HG02610 (cell line): ENCODE results near the gene CYB5RL.
"Not testable (repeated sequence)": the region's sequence is repeated elsewhere in the genome, so short reads cannot be mapped to it uniquely, and the experiment has no call there.

Experiments used
- ATAC-seq: cut with Tn5 transposase; IDR thresholded peaks from one replicate; pipeline ENCODE4 v1.9.1; 2021; ENCODE audit warnings: mild to moderate bottlenecking, moderate library complexity; ENCODE audit not compliant: unreplicated experiment

CYB5RL gene

DNA sequence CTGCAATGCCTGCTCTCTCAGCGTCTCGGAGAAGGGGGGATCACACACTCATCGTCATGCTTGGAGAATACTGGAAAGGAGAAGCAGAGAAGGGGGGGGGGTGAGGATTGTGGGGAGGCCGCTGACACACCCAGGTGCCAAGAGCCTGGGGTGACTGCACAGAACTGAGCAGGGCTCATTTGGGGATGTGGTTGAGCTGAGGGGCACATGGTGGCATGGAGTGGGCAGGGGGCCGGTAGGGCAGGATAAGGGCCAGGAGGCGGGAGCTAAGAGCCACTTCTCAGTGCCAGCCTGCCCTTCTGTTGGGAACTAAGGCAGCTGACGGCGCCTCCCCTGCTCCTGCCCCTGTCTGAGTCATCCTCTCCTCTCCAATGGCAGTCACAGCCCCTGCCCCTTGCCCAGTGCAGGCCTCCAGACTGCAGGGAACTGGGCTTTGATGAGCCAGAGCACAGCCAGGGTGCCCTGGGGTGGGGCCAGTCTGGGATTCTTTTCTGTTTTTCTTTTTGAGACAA is 27.3 kb upstream of the CYB5RL start:
- ATAC-seq = no peak

DNA sequence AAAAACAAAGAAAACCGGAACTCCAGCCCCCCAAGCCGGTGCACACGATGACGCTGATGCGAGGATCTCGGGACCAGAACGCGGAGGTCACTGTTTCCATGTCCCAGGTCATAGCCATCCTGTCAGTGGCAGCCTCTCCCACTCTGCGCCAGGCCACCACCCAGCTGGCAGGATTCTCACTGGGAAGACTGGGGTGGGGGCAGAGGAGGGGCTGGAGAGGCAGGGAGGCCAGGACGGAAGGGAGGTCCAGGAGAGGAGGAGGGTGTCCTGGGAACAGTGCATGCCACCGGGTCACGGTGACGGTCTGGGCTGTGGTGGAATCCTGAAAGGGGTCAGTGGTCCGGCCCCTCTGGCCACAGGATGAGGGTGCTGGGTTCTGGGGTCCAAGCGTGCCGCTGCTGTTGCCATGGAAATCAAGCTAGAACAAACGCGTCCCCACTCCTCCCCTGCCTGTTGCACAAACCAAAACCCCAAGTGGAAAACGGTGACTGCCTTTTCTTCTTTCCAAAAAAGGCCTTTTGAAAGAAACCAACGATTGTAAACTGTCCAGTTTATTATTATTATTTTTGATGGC is 26.2 kb upstream of the CYB5RL start:
- no peak for ATAC-seq

DNA sequence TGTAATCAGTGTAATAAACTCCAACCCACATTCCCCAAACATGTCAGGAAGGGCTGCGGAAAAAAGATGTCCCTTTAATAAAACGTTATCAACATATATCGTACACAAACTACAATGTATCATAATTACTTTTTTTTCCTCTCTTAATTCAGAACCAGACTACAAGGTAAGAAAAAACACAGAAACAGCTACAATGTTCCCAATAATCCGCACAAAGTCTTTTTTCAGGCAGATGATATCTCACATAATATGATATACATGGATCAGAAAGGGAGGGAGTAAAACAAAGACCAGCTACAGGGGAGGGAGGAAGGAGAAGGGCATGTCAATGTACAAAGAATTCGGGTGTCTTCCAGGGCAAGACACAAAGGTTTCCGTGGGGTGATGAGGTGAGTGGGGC is 25.5 kb upstream of the CYB5RL start:
- ATAC-seq = no peak

DNA sequence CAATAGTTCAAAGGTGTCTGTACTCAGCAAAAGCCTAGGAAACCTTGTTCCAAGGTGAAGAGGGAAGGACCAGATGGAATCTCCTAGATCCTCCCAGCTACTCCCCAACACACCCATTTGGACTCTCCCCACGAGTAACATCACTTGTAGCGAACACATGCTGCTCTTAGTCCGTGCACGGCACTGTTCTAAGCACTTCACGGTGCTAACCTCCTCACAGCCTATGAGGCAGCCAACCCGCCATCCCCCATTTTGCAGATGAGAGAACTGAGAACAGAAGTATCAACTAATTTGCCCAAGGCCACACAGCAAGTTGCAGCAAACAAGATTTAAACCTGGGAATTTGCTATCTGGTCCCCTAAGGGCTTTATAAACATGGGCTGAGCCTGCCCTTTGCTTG is 24.4 kb upstream of the CYB5RL start:
- ATAC-seq = no peak

DNA sequence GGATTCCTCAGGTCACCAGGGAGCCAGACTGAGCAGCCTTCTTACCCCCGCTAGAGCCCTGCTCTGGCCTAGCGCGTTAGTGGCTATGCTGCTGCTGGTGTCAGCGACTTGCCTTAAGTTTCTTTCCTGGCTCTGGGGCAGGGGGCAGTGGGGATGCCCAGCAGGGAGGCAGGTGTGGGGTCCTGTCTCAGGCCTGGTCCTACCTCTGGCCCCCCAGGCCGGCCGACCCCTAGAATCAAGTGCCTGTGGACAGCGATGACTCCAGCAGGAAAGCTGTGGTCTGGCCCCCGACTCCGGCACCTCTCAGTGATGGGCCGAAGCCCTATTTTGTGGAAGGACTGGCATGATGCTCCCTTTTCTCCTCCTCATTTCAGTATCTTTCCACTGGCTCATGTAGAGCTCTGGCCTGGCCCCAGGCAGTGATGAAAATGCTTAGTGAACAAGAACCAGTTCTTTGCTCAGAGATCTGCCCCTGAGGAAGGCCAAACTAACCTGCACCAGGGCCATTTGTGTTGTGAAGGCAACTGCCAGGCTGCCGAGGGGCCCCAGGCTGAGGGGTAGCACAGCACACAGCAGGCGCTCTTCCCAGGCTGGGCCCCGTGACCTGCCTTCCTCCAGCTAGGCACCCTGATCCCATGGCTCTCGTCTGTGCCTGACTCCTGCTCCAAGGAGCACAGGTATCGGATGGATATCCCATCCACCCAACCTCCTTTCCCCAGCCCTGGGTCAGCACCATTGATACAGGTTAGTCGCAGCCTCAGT is 23.8 kb upstream of the CYB5RL start:
- no peak for ATAC-seq

DNA sequence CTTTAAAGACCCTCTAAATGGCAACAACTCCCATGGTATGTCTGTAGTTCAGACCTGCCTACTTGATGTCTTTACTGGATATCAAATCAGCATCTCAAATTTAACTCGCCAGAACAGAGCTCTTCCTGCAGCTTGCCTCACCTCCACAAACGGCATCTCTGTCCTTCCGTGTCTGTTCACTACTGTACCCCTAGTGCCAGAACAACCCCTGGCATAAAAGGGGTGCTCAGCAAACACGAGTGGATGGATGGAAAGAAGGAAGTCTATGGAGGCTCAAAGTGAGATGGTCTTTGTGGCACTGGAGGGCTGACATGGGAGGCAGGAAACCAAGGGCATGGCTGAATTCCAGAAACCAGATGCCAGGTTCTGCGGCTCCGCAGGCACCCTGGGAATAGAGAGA is 22.9 kb upstream of the CYB5RL start:
- ATAC-seq = no peak

DNA sequence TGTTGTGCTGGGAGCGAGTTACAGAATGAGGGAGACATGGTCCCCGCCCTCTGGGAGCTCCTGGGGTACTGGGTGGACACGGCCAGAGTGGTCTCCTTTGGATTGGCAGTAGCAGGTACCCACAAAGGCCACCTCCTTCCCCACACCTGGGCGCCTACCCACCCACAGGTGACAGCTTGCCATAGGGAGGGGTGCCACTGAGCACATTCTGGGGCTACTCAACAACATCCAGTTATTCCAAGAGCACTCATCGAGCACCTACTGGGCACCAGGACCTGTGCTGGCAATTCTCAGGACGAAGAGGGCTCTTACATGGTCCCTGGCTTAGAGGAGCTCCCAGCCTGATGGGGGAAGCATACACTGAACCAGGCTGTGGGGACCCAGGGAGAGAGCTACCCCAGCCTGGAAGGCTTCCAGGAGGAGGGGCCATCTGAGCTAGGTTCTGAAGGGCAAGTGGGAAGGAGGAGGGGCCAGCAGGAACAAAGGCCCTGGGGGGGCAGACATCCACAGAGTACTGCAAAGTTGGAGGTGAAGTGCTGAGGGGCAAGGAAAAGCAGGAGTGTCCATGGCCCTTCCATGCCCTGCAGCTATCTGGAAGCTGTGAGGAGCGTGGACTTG is 22.1 kb upstream of the CYB5RL start:
- no peak for ATAC-seq

DNA sequence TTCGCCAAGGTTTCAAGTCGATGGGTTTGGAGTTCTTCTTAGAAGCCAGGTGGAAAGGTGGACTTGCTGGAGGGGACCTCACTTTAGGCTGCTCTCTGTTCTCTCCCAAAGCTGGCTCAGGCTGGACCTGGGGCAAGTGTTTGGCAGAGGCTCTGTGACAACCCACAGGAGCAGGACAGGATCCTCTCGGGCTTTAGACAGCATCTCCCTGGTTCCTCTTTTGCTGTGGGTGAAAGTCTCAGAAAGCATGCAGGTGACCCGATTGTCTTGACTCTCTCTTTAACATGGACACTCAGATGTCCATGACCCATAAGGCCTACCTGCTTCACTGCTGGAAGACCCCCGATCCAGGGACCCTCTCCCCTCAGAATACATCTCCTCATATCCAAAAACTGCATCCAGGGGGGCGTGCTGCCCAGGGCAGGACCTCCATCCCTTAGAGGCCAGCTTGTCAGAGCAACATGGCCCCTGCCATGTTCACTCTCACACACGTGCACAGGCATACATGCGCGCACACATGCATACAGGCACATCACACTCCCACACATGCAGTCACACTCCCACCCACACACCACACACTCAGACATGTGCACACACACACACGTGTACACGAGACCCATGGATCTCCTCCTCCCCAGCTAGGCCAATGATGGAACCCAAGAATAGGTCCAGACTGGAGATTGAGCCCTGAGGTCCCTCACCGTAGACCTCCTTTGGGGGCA is 21.4 kb upstream of the CYB5RL start:
- ATAC-seq = no peak

DNA sequence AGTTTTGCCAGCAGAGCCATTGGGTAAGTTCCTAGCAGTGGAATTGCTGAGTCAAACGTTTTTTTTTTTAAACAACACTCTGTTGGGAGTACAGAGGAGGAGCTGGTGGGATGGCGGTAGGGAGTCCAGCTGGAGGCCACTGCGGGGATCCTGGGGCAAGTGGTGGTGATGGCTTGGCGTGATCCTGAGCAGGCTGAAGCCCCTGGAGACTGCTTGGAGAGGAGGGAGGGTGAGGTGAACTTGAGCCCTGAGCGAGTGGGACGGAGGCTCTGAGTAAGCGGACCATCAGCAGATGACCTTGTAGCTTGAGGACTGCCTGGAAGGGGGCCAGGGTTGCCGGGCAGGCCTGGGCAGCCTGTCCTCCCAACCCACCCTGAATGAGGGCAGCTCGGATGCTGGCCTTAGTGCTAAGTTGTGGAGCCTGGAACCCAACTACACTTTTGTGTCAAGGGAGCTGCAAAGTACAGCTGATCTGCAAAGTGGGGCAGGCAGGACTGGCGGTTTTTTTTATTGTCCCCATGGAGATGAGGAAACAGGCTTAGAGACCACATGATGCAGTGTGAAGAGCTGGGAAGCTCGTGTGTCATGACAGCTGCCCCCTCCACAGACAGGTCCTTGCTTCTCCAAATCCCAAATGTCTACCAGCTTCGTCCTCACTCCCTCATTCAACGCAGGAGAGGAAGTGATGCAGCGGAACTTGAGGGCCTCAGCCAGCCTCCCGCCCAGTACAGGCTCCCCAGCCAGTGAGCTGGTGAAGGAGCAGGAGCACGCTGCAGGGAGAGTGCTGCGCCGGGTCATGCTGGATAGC is 20.4 kb upstream of the CYB5RL start:
- no peak for ATAC-seq

DNA sequence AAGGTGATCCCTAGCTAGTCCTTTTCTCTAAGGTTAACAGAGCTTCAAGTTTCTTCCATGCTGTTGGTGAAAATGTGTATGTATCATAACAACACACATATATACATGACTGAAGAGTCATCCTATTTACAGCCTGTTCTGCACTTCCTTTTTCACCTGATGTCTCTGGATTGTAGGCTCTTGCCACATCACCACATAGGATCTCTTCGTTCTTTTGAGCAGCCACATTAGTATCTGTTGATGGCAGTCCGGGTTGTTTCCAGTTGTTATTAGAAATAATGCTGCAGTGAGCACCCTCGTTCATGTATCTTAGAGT is 19.8 kb upstream of the CYB5RL start:
- ATAC-seq = no peak

DNA sequence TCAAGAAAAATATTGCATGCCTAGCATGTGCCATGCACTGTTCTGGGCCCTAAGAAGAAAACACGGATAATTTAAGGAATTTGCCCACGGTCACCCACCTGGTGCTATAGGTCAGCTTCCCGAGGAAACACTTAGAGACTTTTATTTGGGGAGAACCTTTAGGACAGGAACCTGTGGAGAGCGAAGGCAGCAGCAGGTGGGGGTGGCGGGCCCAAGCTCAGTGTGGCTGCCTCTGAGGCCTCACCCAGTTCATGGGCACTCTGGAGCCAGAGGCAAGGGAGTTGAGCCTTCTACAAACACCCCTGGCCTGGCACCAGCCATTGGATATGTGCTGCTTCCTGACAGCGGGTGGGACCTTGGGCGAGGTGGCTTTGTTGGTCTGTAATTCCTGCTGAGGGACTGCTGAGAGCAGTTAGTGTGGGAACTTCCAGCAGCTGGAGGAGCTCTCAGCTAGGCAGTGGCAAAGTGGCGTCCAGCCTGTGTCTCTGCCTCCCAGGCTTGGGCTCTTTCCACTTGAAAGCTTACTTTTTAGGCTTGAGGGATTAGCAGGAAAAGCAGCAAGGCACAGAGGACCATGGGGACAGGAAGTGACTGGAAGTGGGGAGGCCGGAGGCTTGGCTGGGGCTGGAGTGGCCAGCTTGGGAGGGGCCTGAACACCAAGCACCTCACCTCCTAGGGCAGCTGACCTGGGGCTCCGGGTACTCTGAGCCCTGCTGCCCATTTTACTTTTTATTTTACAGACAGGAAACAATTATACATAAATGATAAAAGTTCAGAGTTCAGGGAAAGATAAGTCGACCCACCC is 19.3 kb upstream of the CYB5RL start:
- no peak for ATAC-seq

DNA sequence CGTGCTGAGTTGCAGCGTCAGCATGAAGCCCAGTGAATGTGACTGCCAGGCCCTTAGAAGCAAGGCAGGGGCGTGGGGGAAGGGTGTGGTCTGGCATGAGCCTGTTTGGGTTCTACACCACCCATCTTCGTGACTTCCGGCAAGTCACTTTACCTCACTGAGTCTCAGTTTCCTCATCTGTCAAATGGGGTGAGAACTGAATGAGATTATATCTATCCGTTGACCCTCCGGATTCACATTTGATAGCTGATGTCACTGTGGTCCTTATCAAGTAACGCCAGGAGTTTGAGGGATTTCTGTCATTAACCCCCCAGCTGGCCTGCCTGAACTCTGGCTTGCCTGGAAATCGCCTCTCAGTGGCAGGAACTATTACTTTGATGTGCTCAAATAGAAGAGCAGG is 15.7 kb upstream of the CYB5RL start:
- ATAC-seq = no peak

DNA sequence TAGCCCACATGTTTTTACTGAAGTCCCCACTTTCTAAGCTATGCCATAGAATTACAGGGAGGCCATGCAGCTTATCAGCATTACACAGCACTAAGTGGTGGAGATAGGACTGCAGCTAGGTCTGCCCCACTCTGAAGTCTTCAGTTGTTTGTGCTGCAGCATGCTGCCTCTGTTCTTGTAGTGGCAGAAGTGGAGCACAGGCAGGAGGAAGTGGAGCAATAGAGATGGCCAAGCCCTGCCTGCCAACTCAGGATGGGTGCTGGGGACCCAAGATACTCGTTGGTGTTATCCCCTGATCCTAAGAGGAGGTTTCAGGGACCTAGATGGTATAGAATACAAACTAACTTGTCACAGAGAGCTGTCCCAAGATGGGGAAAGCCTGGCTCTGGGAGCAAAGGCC is 13.0 kb upstream of the CYB5RL start:
- no peak for ATAC-seq

DNA sequence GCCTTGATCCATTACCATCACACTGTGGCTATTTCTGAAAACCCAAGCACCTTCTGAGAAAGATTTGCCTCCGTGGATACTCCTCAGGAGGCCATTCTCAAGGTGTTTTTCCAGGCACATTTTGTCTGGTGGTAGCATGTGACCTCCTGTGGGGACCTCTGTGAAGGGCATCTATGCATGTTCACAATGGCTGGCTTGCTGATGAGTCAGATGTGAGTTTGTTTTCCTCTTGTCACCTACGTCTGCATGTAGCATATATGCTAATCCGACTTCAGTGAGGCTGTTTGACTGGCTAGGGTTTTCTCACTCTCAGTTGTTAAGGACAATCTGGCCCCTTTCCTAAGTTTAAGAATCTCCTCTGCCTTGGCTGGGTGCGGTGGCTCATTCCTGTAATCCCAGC is 8.1 kb upstream of the CYB5RL start:
- not testable (repeated sequence) for ATAC-seq

DNA sequence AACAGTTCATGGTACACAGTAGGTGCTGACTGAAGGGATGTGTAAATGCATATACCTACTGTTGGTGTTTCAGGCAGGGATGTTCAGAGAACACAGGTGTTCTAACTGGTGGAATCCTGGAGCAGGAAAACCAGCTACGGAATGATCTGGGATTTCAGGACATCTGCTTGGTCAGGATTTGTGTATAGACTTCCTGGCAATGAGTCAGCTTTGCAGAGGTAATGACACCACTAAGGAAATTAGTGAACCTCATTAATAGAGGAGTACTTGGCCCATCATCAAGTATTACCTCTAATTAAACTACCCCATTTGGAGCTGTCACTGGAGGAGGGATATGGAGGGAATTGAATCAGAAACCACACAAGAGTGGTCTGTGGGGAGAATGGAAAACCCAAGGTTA is 7.5 kb upstream of the CYB5RL start:
- no peak for ATAC-seq

DNA sequence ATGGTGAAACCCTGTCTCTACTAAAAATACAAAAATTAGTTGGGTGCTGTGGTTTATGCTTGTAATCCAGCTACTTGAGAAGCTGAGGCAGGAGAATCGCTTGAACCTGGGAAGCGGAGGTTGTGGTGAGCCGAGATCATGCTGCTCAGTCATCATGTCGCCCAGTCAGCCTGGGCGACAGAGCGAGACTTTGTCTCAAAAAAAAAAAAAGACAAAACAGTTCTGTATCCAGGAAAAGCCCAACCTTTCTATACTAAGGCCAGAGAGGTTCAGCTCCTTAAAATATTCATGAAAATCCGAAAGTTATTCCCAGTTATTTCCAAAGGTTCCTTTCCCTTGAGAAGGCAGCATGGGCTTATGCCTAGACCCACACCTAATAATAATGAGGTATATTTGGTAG is 4.4 kb upstream of the CYB5RL start:
- no peak for ATAC-seq

DNA sequence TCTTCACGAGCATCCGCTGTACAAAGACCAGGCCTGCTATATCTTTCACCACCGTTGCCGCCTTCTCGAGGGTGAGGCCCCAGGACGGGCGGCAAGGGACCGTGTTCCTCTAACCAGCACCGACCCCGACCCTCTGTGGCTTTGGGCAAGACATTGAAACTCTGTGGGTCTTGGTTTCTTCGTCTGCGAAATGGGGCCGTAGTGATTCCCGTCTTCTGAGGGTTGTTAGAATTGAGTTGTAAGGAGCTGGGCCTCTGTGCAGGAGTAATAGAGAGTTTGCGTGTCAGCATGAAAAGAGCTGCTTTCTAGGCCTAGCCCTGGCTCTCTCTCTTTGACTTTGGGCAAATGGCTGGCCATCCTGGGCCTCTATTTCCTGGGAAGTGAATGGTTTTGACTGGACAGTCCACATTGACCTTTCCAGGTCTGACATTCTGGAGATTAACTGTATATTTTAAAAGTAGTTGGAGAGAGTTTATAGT is 728 bp upstream of the CYB5RL start:
- peak; percentile 9 for ATAC-seq

DNA sequence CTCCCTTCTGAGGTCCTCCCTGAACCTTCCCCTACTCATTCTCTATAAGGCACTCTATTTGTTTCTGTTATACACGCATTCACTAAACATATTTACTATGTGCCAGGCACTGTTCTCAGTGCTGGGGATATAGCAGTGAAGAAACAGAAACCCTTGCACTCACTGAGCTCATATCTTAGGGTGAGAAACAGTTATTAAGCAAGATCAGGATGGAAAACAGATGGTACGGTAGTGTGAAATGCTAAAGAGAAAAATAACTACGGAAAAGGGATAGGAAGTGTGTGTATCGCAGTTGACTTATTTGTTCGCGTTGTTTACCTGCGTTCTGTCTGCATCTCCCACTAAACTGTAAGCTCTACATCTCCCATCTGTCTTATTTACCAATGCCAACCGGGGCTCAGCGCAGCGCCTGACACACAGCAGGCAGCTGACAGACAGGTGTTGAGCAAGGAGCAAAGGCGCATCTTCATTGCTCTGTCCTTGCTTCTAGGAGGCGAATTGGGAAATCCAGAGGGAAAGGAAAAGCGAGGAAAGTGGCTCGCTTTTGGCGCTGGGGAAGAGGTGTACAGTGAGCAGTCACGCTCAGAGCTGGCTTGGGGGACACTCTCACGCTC is 572 bp downstream of the CYB5RL start:
- no peak for ATAC-seq

DNA sequence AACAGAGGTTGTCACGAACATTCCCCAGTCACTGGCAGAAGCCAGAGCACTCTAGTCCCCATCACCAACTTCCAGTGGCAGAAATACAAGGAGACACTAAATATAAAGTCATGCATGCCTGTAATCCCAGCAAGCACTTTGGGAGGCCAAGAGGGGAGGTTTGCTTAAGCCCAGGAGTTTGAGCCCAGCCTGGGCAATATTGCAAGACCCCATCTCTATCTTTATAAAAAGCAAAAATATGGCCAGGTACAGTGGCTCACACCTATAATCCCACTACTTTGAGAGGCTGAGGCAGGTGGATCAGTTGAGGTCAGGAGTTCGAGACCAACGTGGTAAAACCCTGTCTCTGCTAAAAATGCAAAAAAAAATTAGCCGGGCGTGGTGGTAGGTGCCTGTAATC is 6.4 kb downstream of the CYB5RL start:
- no peak for ATAC-seq

DNA sequence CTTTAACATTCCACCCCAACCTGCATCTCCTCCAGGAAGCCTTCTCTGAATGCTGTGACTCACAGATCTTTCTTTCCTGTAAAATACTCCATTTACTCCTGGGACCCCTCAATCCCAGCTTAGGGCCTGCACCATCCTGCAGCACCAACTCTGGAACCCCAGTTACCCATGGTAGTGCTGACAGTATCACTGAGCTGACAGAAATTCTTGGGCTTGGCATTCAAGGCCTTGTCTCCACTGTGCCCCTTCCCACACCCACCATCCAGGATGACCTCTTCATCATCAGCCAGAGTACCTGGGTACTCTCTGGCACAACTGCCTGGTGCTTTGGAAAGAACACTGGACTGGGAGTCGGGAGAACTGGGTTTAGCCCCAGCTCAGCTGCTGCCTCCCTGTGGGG is 8.3 kb downstream of the CYB5RL start:
- ATAC-seq = no peak
